Activated CD8-positive, alpha-beta memory T cell treated with anti-CD3 and anti-CD28 coated beads, Interleukin-2, amount 50 U/mL, for 4 hours (primary cell): ENCODE results near the gene CRADD.

ENCODE experiments used
- DNase-seq: peaks from one replicate; pipeline ENCODE4 v3.0.0-alpha.2; 2020

The CRADD gene

DNA sequence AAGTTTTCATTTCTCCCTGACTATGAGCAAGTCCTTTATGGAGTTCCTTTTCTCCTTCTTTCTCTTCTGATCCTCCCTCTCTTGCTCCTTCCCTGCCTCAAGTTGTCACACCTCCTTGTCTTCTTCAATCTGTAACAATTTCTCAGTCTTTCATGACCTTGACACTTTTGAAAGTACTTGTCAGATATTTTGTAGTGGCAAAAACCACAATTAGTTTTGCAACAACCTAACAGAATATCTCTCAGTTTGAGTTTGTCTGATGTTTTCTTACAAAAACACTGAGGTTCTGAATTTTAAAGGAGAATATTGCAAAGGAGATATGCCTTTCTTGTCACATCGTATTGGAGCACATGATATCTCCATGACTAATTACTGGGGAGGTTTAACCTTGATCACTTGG lies 4.1 kb upstream of the CRADD start:
- no peak for DNase-seq

DNA sequence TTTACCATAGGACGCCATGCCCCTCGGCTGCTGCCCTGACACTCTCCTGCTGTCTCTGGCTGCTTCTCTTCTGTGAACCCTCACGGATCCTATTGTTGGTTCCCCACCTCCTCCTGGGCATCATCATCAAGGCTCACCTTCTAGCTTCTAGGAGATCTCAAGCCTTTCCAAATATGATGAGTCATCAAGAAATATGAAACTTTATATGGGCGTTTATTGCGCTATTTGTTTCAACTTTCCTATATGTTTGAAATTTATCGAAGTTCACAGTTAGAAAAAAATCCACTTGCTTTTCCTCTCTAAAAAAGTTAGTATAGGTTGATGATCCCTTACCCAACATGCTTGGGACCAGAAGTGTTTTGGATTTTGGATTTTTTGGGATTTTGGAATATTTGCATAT lies 2.8 kb upstream of the CRADD start:
- DNase-seq, result no peak

DNA sequence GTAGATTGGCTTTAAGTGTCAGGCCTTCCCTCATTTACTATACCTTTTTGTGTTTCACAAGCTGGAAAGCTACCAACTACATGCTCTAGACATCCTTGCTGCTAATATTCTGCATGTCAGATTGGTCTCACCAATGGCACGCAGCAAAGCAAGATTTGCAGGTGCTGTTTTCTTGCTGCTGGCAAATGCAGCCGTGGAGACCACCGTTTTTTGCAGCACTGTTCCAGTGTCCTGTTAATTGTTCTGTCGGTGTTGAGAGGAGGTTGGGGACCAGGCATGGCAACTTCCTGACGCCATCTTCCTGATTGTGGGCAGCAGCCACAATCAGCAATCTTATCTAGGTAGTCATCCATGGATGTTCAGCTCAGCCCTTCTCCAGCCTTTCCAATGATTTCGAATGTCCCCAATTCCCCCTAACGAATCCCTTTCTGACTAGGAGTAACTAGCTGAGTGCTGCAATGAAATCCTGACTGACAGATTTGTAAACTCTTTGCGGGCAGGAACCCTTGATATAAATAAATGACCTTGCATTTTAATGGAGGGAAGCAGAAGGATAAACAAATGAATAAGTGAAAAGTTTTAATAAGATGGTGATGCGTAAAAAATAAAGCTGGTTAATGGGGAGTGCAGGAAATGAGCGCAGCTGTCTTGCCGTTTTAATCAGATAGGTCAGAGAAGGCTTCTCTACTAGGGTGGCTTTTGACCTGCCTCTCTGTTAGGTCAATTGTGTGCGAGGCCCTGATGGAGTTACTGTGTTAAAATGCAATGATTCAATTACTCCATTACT lies 574 bp upstream of the CRADD start:
- DNase-seq, result no peak

DNA sequence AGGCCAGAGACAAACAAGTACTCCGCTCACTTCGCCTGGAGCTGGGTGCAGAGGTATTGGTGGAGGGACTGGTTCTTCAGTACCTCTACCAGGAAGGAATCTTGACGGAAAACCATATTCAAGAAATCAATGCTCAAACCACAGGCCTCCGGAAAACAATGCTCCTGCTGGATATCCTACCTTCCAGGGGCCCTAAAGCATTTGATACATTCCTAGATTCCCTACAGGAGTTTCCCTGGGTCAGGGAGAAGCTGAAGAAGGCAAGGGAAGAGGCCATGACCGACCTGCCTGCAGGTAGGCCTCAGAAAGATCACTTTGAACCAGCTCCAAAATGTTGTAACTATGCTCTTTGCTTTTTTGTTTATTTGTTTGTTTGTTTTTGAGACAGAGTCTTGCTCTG lies 1.6 kb downstream of the CRADD start:
- DNase-seq, result no peak

DNA sequence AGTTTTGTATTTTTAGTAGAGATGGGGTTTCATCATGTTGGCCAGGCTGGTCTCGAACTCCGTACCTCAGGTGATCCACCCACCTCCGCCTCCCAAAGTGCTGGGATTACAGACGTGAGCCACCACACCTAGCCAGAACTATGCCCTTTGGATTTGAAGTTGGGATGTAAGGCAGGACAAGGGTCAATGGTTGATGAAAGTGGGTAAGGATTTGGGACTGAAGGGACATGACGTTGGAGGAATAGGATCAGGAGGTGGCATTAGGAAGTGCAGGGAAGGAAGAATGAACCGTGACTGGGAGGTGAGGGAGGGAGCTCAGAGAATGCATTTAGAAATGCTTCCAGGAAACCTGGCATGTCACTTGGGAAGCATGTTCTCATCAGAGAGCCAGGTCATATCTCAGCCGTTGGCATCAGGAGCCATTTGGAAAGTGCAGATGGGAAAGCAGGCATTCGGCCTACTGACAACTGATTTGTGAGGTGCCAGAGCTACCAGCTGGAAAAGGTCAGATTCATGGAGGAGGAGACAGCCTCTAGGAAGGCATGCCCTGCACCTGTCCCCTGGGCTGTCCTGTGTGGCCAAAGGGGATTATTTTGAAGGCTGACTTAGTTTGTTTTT lies 2.2 kb downstream of the CRADD start:
- no peak for DNase-seq

DNA sequence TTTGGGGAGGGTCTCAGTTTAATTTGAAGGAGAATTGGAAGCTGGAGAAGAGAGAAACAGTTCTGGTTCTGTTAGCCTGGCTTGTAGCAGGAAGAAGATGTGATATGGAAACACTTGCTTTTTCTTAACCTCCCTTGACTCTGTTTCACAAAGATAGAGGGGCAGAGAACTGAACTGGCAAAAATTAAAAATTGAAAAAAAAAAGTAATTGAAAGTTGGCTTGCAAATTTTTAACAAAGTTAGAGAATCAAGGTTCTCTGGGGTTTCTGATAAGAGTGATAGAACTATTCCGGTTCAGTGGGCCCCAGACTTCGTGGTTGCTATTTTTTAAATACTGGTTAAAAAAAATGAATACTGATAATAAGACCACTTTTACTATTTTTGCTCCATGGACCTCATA lies 2.8 kb downstream of the CRADD start:
- no peak for DNase-seq

DNA sequence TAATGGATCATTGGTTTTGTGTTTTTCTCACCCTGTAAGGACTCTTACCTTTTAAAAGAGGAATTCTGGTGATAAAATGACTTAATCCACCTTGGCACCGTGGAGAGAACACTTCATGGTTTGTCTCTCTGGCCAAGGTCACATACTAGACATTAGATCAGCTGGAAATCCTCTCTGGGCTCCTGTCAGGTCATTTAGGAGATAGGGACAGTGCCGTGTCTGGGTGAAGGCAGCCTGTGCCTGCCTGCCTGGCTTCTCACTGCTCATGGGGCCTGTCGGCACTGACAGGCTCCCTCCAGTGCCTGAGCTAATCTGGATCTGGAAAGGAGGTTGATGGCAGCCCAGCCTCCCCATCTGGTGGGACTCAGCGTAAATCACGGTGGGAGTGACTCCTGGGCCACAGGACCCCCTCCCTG lies 5.7 kb downstream of the CRADD start:
- DNase-seq, result no peak

DNA sequence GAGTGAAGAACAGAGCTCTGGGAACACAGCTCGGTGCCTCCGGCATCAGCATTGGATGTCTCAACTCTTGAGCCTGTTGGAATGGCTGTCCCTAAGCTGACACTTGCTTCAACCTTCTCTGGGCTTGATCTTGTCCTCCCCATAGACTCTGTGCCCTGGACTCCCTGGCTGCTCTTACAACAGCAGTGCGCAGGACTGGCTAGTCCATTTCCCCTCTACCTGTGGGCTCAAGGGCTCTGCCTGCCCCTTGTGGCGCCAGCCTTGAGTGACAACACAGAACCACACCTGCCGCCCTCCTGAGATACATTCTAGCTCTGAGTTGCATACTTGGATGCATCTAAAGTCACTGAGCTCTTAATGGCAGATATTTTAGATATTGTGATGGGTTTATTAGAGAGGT lies 6.2 kb downstream of the CRADD start:
- DNase-seq, result no peak

DNA sequence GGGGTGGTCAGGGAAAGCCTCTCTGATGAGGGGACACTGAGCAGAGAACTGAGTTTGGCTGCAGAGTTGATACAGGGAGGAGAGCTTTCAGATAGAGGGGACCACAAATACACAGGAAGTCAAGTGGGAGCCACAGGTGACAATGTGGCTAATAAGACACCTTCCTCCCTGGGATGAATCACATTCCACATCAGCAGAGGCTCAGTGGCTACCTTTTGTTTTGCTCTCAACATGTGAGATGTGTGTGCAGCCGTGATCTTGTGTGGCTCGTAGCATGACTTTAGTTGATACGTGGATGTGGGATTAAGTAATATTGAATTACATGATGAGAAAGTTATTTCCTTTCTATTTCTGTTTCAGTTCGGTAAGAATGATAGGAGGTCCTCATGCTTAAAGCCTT lies 7.5 kb downstream of the CRADD start:
- no peak for DNase-seq

DNA sequence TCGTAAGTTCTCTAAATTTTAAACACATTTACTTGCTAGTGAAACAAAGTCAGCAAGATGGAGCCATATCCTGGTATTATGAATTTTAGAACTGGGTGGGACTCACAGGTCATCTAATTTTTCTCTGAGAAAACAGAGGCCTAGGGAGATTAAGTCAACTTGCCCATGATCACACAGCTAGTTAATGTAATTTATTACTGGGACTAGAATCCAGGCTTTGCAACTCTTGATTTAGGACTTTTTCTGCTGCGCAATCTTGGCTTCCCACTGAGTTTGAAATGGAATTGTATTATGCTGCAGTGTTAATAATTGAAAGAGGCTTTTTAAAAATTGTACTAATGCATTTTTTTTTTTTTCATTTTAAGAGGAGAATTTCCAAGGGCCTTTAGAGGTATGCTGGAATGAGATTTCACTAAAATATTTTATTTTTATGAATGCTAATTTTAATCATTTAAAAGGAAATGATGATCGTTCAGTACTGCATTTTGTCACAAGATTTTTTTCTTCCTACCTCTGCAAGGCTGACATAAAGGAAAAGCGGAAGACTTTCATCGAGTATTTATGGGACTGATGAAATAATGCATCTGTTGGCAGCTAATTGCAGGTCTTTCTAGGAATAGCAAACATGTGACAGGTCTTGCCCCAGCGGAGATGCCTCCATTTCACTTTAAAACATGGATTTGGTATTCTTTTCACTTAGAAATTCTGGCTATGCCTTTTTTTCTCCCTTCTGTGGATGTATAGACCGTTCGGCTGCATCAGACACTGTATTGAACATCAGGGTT lies 9.6 kb downstream of the CRADD start:
- no peak for DNase-seq

DNA sequence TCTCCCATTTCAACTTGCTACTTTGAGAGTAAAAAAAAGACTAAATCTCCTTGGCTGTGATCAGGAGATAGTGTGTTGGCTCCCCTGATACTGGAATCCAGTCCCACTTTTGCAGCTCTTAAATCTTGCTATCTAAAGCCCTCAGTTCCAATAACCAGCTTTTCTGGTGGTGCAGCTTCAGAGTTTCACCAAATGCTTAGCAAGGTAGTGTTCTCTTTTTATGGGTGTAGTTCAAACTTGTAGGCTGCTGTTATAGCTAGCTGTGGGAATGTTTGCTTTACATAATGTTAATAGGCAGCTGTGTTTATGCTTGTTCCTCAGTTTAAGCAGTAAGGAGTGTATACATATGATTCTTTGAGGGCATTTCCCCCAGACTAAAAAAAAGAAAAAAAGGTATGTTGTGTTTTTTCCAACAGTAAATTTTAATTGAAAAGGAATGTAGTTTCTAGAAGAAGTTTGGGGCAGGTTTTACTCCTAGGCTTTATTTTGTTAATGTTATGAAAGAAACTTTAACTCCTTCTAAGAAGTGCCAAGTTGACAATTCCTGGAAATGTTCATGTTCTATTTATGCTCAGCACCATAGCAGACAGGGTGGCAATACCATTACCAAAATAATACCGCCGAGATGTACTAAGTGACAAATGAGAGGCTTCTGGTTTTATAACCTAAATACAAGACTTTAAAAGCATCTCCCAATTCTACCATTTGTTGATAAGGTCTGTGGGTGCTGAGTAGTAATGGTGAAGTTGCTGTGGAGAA lies 12.1 kb downstream of the CRADD start:
- no peak for DNase-seq

DNA sequence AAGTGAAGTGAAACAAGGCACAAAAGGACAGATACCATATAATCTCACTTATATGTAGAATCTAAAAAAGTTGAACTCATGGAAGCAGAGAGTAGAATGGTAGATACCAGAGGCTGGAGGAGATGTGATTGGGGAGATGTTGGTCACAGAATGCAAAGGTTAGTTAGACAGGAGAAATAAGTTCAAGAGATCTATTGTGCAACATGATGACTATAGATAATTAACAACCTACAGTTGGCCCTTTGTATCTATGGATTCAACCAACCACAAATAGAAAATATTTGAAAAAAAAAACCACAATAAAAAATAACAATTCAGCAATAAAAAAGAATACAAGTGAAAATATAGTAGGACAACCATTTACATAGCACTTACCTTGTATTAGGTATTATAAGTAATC lies 19.3 kb downstream of the CRADD start:
- no peak for DNase-seq

DNA sequence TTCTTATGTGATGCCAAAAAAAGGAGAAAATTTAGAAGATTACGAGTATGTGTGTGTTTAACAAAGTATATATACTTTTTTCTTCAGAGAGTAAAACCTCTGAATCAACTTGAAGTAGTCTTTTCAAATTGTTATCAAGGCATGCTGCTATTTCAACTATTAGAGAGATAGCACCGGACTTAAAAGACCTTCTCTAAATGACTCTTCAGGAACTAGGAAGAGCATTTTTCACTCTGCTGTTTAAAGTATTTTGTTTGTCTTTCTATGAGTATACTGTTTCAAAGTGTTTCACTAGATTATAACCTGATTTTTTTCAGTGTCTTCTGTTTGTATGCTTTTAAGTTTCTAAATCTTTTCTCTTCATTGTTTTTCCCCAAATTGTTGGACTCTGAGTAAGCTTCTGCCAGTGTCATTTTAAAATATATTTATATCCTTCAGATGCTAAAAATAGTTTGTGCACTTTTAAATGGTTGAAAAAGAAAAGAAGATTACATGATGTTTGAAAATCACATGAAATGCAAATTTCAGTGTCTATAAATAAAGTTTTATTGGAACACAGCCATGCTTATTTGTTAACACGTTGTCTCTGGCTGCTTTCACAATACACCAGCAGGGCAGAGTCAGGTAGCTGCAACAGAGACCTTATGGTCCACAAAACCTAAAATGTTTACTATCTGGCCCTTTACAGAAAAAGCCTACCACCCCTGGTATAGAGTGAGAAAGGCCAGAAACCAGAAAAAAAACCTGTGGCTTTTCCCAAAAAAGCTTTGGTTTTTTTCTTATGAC lies 21.3 kb downstream of the CRADD start:
- no peak for DNase-seq

DNA sequence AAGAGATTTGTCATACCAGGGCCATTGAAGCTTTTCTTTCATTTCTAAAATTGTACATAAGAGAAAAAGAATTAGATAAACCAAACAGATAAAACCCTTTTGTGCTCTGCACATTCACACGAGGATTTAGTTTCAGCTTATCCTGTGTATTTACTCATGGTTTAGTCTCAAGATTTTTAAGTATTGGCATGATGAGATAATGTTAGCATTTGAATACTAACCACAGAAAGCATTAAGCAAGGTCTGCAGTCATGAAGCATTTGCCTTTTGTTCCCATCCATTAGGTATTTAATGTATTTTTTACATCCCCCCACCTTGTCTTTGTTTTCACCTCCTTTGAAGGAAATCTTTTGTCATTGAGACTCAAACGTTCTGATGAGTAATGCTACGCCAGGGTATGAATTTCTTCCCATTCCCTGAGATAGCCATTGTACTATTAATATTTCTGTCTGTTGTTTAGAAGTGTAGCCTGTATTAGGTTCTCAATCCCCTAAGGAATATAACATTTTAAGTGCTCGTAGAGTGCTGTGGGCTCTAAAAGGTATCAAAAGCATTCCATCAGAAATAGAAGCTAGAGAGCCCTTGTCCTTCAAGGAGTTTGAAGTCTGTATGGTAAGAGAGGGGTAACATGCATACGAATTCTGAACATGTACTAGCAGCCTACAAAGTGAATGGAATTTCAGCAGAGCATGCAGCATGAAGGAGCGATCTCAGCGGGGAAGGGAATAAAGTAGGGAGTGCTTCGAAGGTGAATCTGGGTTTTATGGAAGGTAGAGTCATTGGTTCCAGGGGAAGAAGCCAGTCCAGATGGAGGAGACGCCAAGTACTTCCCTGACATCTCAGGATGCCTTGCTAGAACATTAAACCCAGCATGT lies 22.3 kb downstream of the CRADD start:
- DNase-seq, result no peak

DNA sequence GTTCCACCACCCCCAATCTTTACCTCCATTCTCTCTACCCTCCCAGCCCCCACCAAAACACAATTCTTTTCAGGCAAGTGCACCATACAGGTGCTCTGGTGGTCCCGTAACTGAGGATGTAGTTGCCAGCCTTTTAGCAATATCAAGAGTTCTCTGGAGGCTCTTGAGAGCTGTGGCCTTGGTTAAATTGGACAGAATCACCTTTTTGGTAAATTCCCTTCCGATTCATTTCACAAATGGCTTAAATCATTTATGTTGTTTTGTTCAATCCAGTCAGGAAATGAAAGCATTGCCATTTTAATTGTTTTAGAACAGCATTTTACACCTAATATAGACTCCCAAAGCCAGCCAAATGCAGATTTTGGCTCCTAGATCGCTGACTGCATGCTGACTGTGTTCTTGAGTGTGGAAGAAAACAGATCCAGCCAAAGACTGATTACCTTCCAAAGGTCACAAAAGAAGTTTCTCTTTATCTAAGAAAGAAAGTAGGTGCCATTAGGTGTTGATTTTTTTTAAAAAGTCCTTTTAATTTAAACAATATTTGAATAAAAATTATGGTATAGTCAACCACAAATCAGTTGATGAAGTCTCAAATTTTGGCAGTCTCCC lies 25.6 kb downstream of the CRADD start:
- DNase-seq, result no peak

DNA sequence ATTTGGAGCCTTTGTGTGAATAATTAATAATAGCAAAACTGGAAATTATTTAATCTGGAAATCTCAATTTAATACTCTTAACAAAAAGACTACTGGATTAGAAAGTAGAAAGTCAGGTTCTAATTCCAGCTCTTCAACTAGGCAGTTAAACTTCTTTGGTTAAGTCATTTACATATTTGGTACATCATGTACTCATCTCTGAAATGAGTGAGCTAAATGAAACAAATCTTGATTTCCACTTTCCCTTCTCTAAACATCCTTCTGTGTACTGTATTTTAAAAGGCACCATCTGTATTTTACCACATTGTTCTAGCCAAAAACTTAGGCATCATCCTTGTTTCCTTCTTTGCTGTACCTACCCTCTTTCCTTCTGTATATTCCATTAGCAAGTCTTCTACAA lies 26.9 kb downstream of the CRADD start:
- DNase-seq, result no peak

DNA sequence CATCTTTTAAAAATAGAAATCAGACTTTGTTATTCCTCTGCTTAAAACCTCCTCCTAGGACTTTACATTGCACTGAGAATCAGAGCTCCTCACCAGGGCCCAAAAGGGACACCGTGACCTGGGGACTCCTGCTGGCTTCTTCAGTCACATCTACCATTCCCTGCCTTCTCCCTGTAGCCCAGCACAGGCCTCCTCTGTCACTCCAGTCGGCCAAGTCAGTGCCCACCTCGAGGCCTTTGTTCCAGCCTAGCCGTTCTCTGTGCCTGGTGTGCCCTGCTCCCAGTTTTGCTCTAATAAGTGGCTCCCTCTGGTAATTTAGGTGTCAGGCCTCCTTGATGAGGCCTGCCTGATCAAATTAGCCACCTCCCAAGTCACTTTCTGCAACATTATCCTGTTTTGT lies 27.4 kb downstream of the CRADD start:
- DNase-seq, result no peak

DNA sequence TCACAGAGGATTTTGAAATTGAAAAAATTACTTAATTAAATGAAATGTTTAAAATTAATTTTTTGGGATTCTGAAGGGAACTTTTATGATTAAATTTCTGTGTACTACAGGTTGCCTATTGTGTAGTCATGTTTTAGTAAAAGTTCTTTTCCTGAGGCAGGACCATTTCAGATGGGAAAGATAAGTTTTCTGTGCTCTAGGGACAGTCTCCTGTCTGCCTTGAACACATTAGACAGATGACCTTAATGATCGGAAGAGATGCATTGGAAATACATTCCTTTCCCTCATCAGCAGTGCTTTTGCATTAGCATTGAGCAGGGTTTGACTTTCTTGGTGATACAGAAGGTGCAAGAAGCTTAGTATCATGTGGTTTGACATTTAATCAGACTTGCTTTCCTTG lies 28.1 kb downstream of the CRADD start:
- no peak for DNase-seq

DNA sequence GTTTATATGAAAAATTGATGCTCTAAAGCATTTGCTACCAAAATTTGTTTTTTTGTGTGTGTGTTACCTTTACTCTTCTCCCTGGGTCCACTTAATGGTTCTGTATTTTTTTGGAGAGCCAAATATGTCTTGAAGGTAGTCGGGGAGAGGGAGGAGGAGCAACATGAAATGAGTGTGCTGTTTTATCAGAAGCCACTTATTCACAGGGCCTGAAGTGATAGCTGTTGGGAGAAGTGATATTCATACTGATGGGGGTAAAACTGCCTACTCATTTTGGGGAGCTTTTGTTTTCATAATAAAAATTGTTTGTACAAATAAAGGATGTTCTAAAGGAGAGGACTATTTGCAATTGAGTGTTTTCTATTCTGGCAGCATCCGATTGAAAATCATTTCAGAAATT lies 29.2 kb downstream of the CRADD start:
- no peak for DNase-seq

DNA sequence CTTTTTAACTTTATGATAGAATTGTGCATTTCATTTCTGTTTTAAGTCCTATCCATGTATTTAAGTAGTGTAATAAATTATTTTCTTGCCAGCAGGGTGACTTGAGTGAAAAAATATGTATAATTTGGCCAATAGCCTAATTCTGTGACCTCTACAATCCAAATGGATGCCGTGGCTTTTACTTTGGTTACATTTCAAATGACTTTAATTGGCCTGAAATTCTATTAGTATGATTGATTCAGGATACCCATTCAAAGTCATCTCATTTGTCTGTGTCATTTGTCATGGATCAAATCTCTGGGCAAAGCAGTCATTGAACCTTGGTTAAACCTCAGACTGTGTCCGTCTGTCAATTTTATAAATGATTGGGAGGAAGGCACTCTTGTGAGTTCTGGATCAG lies 29.6 kb downstream of the CRADD start:
- no peak for DNase-seq

DNA sequence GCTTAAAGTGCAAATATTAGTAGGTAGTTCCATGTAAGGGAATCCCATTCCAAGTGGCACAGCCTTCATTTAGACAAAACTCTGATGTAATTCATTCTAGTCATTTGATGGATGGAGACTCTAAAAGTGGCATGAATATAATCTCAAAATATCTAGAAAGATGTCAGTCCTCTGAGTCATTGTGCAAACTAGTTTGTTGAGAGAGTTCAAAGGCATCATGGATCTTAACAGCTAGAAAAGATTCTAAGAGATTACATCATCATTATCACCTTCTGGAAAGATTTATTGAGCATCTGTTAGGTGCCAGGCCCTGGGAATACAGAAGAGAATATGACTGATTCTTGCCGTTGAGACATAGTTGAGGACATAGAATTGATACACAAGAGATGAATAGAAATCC lies 30.7 kb downstream of the CRADD start:
- no peak for DNase-seq
